IPS DF 6.9 (cell line): ENCODE data around the gene FGD6.
"Not testable (repeated sequence)": the region's sequence is repeated elsewhere in the genome, so short reads cannot be mapped to it uniquely, and the experiment has no call there.

Experiments used
- DNase-seq: peaks from one replicate; pipeline ENCODE4 v3.0.0-alpha.2; 2013; ENCODE audit warnings: low read depth, low spot score
- H3K27ac ChIP-seq: one replicate; pipeline ENCODE4 v1.5.1; 2013; ENCODE audit warnings: low read length, control low read depth
- H3K27me3 ChIP-seq: 2 replicates; pipeline ENCODE4 v1.6.1; 2013; ENCODE audit warnings: mild to moderate bottlenecking, low read length; ENCODE audit not compliant: control insufficient read depth, insufficient read depth
- H3K36me3 ChIP-seq: 2 replicates; pipeline ENCODE4 v1.6.1; 2013; ENCODE audit warnings: low read length; ENCODE audit not compliant: control insufficient read depth, insufficient read depth
- H3K4me1 ChIP-seq: 2 replicates; pipeline ENCODE4 v1.6.1; 2013; ENCODE audit warnings: low read length; ENCODE audit not compliant: control insufficient read depth, insufficient read depth
- H3K4me3 ChIP-seq: 2 replicates; pipeline ENCODE4 v1.5.1; 2013; ENCODE audit warnings: mild to moderate bottlenecking, low read length
- H3K9me3 ChIP-seq: 2 replicates; pipeline ENCODE4 v1.6.1; 2013; ENCODE audit warnings: low read length, inconsistent platforms; ENCODE audit not compliant: control insufficient read depth, insufficient read depth
- WGBS: extraction: QIAGEN DNeasy Blood & Tissue Kit; methylation state at CpG from one replicate; pipeline ENCODE4 v1.1.7; 2013; ENCODE audit warnings: mixed read lengths, missing lambda C conversion rate; ENCODE audit not compliant: insufficient read length, insufficient coverage; 5-methylcytosine and 5-hydroxymethylcytosine counted together

Gene FGD6

DNA sequence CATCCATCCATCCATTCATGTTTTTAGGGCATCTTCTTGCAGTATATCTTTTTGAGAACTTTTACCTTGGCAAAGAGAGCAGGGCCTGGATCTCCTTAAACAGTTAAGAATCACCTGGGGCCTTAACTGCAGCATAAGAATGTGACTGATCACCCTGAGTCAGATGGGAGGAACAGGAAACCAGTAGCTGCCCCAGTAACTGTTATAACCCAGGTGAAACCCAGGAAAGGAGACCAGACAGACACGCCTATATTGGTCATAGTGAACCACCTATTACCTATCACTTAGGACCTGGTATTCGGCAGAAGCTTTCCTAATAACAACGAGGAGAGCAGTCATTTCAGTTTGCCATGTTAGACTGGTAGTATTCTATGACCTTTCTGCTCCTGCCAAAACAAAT, 100.5 kb downstream of the FGD6 start:
- WGBS, result no CpG with 5 or more reads among the region's 3 CpGs

DNA sequence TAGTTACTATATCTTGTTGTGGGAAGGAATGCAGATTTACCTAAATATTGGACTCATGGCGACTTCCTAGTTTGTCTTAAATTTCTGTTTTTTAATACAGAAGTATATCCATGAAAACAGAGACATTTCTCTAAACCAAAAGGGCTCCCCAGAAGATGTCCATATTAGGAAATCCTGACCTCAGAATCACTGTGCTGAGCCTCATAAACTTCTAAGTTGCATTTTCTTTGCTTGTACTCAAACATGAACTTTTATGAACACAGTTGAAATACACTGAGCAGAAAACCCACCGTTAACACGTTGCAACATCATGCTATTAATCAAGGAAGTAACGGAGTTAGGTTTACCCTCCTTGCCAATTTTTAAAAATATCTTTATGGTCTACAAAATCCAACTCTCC, 100.9 kb downstream of the FGD6 start:
- no peaks in the 10 kb centered on the region for H3K27me3 ChIP-seq
- no peak overlapping the region for H3K27ac ChIP-seq
- H3K4me1 ChIP-seq, result no peaks in the 10 kb centered on the region
- H3K4me3 ChIP-seq, result no peak overlapping the region
- DNase-seq, result no peak
- no CpG with 5 or more reads among the region's 4 CpGs for WGBS
- H3K9me3 ChIP-seq, result no peaks in the 10 kb centered on the region
- no peaks in the 10 kb centered on the region for H3K36me3 ChIP-seq

More for the DNA sequence above, 100.5 kb downstream of the FGD6 start:
- no peaks in the 10 kb centered on the region for H3K27me3 ChIP-seq
- no peak overlapping the region for H3K4me3 ChIP-seq
- H3K4me1 ChIP-seq, result no peaks in the 10 kb centered on the region
- H3K9me3 ChIP-seq, result no peaks in the 10 kb centered on the region
- H3K27ac ChIP-seq, result no peak overlapping the region
- no peaks in the 10 kb centered on the region for H3K36me3 ChIP-seq
- DNase-seq, result no peak

DNA sequence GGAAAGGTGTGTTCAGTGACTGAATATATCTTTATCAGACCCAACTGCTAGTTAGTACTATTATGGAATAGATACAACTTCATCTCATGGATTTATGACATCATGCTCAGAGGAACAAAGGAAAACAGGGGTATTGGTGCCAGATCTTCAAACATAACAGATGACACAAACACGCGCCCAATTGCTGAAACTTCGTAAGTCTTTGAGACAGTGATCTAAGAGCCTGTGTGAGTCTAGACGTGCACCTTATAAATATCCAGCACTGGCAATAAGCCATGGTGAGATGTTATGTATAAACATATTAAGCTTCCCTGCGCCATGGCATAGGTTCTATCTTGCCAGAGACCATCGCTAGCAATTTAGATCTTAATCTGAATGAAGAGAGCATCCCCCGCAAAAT, 101.6 kb downstream of the FGD6 start:
- no CpG with 5 or more reads among the region's 7 CpGs for WGBS
- Histone ChIP-seq H3K27ac (no peak overlapping the region), H3K4me3 (no peak overlapping the region), H3K27me3 (no peaks in the 10 kb centered on the region), H3K4me1 (no peaks in the 10 kb centered on the region), H3K36me3 (no peaks in the 10 kb centered on the region), H3K9me3 (no peaks in the 10 kb centered on the region)
- no peak for DNase-seq

DNA sequence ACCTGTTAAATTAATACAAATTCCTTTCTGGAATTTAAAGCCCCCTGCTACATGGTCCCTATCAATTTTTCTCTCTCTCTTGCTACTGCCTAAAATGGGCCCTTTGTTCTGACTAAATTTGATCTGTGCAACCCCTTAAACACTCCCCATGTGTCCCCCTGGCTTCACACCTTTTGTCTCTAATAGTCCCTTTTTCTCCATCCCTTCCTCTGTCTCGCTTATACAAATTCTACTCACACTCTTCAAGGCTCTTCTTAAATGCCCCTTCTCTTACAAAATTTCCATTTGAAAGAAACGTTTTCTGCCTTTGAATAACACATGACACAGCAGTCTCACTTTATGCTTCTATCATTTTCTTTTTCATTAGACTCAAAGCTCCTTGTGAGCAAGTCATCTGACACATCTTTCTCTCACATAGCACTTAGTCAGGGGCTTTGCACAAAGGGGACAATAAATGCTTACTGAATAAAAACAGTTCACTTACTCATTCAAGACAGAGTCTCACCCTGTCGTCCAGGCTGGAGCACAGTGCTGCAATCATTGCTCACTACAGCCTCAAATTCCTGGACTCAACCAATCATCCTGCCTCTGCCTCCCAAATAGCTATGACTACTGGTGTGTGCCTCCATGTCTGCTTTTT, 102.4 kb downstream of the FGD6 start:
- Histone ChIP-seq H3K27me3 (no peaks in the 10 kb centered on the region), H3K36me3 (no peaks in the 10 kb centered on the region), H3K27ac (no peak overlapping the region), H3K4me1 (no peaks in the 10 kb centered on the region), H3K4me3 (no peak overlapping the region), H3K9me3 (no peaks in the 10 kb centered on the region)
- no peak for DNase-seq
- no CpG with 5 or more reads among the region's 3 CpGs for WGBS

DNA sequence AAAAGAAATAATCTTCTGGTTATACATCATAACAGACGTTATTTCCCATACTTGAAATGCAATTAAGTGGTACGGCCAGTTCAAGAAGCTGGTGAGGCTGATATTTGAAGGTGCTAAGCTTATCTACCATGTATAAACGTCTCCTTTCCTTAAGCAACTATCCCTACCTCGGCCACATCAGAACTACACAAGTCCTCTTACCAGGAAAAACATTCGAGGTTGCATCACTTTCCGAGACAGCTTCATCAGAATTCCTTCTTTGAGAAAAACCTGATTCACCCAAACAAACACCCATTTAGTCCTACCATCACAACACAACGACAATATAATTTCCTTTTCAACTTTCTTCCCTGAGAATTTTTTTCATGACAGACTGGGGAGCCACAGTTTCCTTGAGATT, 109.9 kb downstream of the FGD6 start:
- H3K9me3 ChIP-seq, result no peaks in the 10 kb centered on the region
- no peaks in the 10 kb centered on the region; the same call in 1 of the 2 replicates for H3K36me3 ChIP-seq
- WGBS, result 100% methylated on average over 1 of the region's 7 CpGs
- H3K27me3 ChIP-seq, result no peaks in the 10 kb centered on the region
- H3K4me3 ChIP-seq, result no peak overlapping the region
- H3K27ac ChIP-seq, result no peak overlapping the region
- no peak for DNase-seq
- no peaks in the 10 kb centered on the region for H3K4me1 ChIP-seq

DNA sequence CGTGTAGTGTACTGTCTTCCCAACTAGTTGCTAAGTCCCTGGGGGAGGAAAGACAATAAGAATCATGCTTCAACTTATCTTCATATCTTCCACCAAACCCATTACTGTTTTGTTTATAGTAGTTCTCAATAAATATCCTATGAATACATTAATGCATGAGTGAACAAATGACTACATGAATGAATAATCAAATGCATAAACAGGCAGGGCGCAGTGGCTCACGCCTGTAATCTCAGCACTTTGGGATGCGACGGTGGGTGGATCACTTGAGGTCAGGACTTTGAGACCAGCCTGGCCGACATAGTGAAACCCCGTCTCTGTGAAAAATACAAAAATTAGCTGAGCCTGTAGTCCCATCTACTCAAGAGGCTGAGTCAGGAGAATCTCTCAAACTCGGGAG, 111.7 kb downstream of the FGD6 start:
- Histone ChIP-seq H3K4me1 (no peaks in the 10 kb centered on the region), H3K9me3 (no peaks in the 10 kb centered on the region), H3K4me3 (no peak overlapping the region), H3K27ac (no peak overlapping the region), H3K36me3 (no peaks in the 10 kb centered on the region; the same call in 1 of the 2 replicates), H3K27me3 (no peaks in the 10 kb centered on the region)
- no peak for DNase-seq
- no CpG with 5 or more reads among the region's 8 CpGs for WGBS

DNA sequence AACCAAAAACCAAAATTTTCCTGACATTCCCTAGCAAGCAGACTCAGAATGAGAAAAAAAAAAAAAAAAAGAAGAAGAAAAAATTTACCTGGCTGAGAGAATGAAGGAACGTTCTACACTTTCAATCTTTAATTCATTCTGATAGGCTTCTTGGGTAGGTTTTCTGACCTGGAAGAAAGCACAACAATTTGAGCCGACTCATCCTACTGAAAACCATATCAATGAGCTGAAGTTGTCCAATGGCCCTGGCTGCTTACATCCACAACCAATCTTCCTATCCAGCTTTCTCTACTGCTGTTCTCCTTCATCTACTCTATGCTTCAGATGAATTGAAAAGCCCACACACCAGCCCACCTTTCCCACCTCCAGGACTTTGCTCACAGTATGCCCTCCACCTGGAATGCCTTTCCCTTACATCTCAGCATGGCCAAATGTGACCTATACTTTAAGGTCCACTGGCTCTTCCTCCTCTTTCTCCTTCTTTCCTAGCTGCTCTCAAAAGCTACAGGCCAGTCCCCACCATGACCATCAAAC, 112.3 kb downstream of the FGD6 start:
- H3K4me1 ChIP-seq, result no peaks in the 10 kb centered on the region
- H3K36me3 ChIP-seq, result no peaks in the 10 kb centered on the region; the same call in 1 of the 2 replicates
- WGBS, result no CpG with 5 or more reads among the region's 2 CpGs
- H3K27me3 ChIP-seq, result no peaks in the 10 kb centered on the region
- no peaks in the 10 kb centered on the region for H3K9me3 ChIP-seq
- DNase-seq, result no peak
- no peak overlapping the region for H3K27ac ChIP-seq
- no peak overlapping the region for H3K4me3 ChIP-seq

DNA sequence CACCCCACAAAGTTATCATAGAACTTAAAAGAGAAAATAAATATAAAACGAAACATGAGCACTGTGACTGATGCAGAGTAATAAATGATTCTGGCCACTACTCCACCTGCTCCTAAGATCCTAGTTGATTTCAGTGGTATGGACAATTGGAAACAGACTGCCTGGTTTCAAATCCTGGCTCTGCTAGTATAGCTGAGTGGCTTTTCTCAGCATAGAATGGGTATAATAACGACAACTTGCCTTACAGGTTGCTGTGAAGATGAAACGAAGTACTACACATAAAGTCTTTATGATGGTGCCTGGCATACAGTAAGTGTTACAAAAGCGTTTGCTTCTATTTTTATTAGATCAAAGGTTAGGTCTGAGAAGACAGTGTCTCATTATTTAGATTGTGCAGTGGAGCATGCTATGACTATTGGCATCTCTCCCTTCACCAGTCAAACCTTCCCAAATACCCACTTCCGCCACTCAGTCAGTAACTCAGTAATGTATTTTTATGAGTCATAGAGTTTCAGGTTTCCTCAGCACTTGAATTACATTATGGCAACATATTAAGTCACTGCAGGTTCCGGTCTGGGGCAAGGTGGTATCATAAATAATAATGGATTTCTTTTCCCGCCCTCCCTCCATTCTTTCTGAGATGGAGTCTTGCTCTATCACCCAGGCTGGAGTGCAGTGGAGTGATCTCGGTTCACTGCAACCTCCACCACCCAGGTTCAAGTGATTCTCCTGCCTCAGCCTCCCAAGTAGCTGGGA, 114.2 kb downstream of the FGD6 start:
- DNase-seq, result no peak
- Histone ChIP-seq H3K27me3 (no peaks in the 10 kb centered on the region), H3K36me3 (no peaks in the 10 kb centered on the region; the same call in 1 of the 2 replicates)

DNA sequence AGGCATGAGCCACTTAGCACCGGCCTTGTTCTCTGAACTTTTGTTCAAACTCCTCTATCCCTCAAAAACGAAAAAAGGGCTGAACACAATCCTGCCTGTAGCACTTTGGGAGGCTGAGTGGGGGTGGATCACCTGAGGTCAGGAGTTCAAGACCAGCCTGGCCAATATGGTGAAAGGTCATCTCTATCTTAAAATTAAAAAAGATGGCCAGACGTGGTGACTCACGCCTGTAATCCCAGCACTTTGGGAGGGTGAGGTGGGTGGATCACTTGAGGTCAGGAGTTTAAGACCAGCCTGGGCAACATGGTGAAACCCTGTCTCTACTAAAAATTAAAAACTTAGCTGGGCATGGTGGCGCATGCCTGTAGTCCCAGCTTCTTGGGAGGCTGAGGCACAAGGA, 115.3 kb downstream of the FGD6 start:
- not testable (repeated sequence) for H3K4me1 ChIP-seq, H3K36me3 ChIP-seq, DNase-seq, H3K9me3 ChIP-seq, H3K27ac ChIP-seq, H3K4me3 ChIP-seq, H3K27me3 ChIP-seq
- no CpG with 5 or more reads among the region's 5 CpGs for WGBS

More for the DNA sequence above, 114.2 kb downstream of the FGD6 start:
- Histone ChIP-seq H3K27ac (no peak overlapping the region), H3K9me3 (no peaks in the 10 kb centered on the region), H3K4me3 (no peak overlapping the region), H3K4me1 (no peaks in the 10 kb centered on the region)
- WGBS, result no CpG with 5 or more reads among the region's 8 CpGs

DNA sequence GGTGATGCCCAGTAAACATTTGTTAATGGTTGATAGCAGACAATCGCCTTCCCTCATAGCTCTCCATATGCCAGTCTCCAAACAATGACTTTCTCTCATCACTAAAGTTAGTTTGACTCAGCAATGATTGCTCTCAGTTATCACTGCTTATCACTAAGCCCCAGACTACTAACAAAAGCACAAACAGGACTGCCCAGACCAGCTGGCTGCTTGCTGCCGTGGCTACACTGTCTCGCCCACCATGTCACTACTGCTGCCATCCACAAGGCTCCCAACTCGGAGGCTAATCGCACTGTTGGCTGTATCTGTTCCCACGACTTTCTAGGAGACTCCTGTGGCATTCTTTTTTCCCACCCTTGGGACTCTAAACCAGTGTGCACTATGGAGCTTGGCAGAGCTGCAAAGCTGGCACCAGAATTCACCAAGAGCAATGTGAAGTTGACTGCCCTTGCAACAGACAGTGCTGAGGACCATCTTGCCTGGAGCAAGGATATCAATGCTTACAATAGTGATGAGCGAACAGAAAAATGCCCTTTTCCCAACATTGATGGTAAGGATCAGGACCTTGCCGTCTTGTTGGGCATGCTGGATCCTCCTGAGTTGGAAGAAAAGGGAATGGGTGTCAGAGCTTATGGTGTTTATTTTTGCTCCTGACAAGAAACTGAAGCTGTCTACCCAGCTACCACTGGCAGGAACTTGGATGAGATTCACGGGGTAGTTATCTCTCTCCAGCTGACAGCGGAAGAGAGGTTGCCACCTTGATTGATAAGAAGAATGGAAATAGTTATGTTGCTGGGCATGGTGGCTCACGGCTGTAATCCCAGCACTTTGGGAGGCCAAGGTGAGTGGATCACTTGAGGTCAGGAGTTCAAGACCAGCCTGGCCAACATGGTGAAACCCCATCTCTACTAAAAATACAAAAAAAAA, 116.7 kb downstream of the FGD6 start:
- Histone ChIP-seq H3K27ac (no peak overlapping the region), H3K27me3 (no peaks in the 10 kb centered on the region), H3K4me3 (no peak overlapping the region), H3K9me3 (no peaks in the 10 kb centered on the region), H3K4me1 (no peaks in the 10 kb centered on the region), H3K36me3 (no peaks in the 10 kb centered on the region; the same call in 1 of the 2 replicates)
- no peak for DNase-seq
- WGBS, result no CpG with 5 or more reads among the region's 11 CpGs
